ENCODE results near the gene UBXN11. TPM values are rescaled to one million over a fixed set of nuclear protein-coding genes. Genes with fewer than 3 reads are reported as not detected.

The UBXN11 gene
- total RNA-seq, 2 experiments from 2014 or later, result 34.4 to 40.9 TPM

GRCh38 chr1:26283871-26284596 is 22.4 kb downstream of the UBXN11 start:
- ATAC-seq (no peak), DNase-seq (peak; percentile 34)
- POLR2A ChIA-PET, result interaction anchor here (0.8 to 19.5 kb wide), 5 partner anchors 7 to 34 kb away, joined by 3 to 409 read pairs (median 14); partner anchors contain the start of genes CD52 and UBXN11
- Mint-ChIP-seq H3K4me3 (peak overlapping the region; percentile 89), H3K4me1 (ENCODE audit: low read depth) (peaks cover 86% of the 10 kb centered on the region), H3K36me3 (ENCODE audit: low read depth) (peaks cover 60% of the 10 kb centered on the region), H3K27ac (peak overlapping the region; percentile 96), H3K9me3 (ENCODE audit: insufficient read depth) (no peaks in the 10 kb centered on the region), H3K27me3 (ENCODE audit: low read depth) (no peaks in the 10 kb centered on the region)
- CTCF ChIA-PET, result interaction anchor here (0.7 to 8.6 kb wide), 29 partner anchors 9 to 415 kb away, joined by 3 to 591 read pairs (median 11); partner anchors contain the start of genes CD52, CEP85, PAFAH2 and PDIK1L

- Mint-ChIP-seq H3K27ac (peak overlapping the region; percentile 96), H3K9me3 (ENCODE audit: insufficient read depth) (no peaks in the 10 kb centered on the region), H3K4me1 (ENCODE audit: low read depth) (peaks cover 86% of the 10 kb centered on the region), H3K4me3 (peak overlapping the region; percentile 89), H3K36me3 (ENCODE audit: low read depth) (peaks cover 65% of the 10 kb centered on the region), H3K27me3 (ENCODE audit: low read depth) (no peaks in the 10 kb centered on the region)
- ATAC-seq (no peak), DNase-seq (no peak)
- CTCF ChIA-PET, result interaction anchor here (0.9 to 8.6 kb wide), 11 partner anchors 8 to 133 kb away, joined by 3 to 591 read pairs (median 38); partner anchors contain the start of genes CD52, CEP85 and UBXN11
- POLR2A ChIA-PET, result interaction anchor here (2.9 to 19.5 kb wide), 2 partner anchors 24 to 35 kb away, joined by 15 to 409 read pairs; partner anchors contain the start of genes CD52 and UBXN11
Measured at GRCh38 chr1:26283279-26283853, 23.1 kb downstream of the UBXN11 start.

DNA sequence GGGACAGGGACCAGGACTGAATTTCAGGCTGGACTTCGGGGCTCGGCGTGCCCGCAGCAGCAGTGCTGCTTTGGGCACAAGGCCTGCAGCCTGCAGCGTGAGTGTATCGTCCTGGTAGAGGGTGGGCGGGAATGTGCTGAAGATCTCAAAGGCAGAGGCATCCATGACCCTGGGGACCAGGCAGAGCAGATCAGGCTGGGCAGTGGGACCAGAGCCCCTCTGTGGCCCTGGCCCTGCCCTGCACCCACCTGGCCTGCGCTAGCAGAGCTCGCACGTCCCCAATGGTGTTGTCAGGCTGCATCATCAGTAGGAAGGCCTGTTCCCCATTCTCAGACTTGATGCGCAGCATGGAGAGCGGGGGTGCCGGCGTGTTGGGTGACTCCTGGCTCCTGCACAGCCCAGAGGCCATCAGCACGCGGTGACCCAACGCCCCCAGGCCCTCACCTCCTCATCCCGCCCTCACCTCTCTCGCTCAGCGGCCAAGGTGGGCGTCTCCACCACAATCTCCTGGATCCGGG is 24.0 kb downstream of the UBXN11 start:
- ChIA-PET CTCF (interaction anchor here (0.9 to 9.1 kb wide), 5 partner anchors 36 to 92 kb away, joined by 3 to 591 read pairs (median 46); partner anchors contain the start of genes CD52 and CEP85), POLR2A (interaction anchor here (19.5 kb wide), 1 partner anchor 36 kb away, joined by 409 read pairs; the partner anchor contains the start of gene CD52)
- Mint-ChIP-seq H3K9me3 (ENCODE audit: insufficient read depth) (no peaks in the 10 kb centered on the region), H3K4me1 (ENCODE audit: low read depth) (peaks cover 86% of the 10 kb centered on the region), H3K4me3 (peak overlapping the region; percentile 89), H3K36me3 (ENCODE audit: low read depth) (peaks cover 73% of the 10 kb centered on the region), H3K27me3 (ENCODE audit: low read depth) (no peaks in the 10 kb centered on the region), H3K27ac (peak overlapping the region; percentile 96)
- ATAC-seq (no peak), DNase-seq (no peak)

DNA sequence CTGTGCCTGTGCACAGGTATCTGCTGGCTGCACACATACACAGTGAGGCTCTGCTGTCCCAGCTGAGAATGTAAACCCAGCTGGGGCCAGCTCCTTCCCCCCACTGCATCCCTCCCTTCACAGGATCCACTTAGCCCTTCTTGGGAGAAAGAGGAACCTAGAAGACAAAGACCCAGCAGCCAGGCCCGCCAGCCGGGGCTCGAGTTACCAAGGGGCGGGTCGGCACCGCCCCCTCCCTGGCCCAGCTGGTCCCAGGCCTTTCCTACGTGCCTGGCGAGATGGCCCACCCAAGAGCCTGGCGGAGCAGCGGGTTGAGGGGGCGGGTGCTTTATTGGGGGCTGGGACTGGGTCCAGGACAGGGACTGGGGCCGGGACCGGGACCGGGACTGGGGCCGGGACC is 24.5 kb downstream of the UBXN11 start:
- ChIA-PET CTCF (interaction anchor here (1.1 to 9.1 kb wide), 3 partner anchors 26 to 109 kb away, joined by 3 to 206 read pairs (median 8); partner anchors contain the start of gene CD52), POLR2A (interaction anchor here (1.5 to 19.5 kb wide), 2 partner anchors 36 to 76 kb away, joined by 4 to 409 read pairs; partner anchors contain the start of gene CD52)
- Mint-ChIP-seq H3K4me3 (peak overlapping the region; percentile 89), H3K27ac (peak overlapping the region; percentile 96), H3K4me1 (ENCODE audit: low read depth) (peaks cover 86% of the 10 kb centered on the region), H3K9me3 (ENCODE audit: insufficient read depth) (no peaks in the 10 kb centered on the region), H3K36me3 (ENCODE audit: low read depth) (peaks cover 78% of the 10 kb centered on the region), H3K27me3 (ENCODE audit: low read depth) (no peaks in the 10 kb centered on the region)
- ATAC-seq (no peak), DNase-seq (no peak)

DNA sequence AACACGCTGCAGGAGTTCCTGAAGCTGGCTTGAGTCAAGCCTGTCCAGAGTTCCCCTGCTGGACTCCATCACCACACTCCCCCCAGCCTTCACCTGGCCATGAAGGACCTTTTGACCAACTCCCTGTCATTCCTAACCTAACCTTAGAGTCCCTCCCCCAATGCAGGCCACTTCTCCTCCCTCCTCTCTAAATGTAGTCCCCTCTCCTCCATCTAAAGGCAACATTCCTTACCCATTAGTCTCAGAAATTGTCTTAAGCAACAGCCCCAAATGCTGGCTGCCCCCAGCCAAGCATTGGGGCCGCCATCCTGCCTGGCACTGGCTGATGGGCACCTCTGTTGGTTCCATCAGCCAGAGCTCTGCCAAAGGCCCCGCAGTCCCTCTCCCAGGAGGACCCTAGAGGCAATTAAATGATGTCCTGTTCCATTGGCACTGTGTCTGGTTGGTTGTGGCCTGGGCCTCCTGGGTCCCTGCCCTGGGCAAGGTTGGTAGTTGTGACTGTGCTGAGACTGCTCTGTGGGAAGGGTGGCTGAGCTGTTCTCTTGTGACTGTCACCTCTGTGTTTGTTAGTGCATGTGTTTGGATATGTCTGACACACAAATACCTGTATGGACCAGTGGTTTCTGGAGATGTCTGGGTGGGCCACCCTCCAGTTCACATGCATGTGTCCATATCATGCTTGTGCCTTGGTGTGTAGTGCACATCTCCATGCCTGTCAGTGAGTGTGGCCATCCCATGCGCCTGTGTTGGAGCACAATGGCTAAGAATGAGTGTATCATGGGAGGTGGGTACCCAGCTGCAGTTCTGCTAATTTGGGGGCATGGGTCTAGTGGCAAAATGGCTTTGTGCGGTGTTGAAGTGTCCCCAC is 25.1 kb downstream of the UBXN11 start:
- H3K9me3 Mint-ChIP-seq (ENCODE audit: insufficient read depth), result no peaks in the 10 kb centered on the region
- H3K36me3 Mint-ChIP-seq (ENCODE audit: low read depth), result peaks cover 85% of the 10 kb centered on the region
- ChIA-PET CTCF (interaction anchor here (0.8 to 9.1 kb wide), 6 partner anchors 8 to 110 kb away, joined by 3 to 206 read pairs (median 10); partner anchors contain the start of genes CD52 and CEP85), POLR2A (interaction anchor here (1.5 to 19.5 kb wide), 3 partner anchors 8 to 77 kb away, joined by 4 to 409 read pairs (median 21); partner anchors contain the start of gene CD52)
- H3K4me1 Mint-ChIP-seq (ENCODE audit: low read depth), result peaks cover 86% of the 10 kb centered on the region
- ATAC-seq (no peak), DNase-seq (no peak)
- H3K27ac Mint-ChIP-seq, result peak overlapping the region; percentile 96
- H3K4me3 Mint-ChIP-seq, result peak overlapping the region; percentile 89
- H3K27me3 Mint-ChIP-seq (ENCODE audit: low read depth), result no peaks in the 10 kb centered on the region

- POLR2A ChIA-PET, result interaction anchor here (0.6 to 19.5 kb wide), 6 partner anchors 9 to 152 kb away, joined by 3 to 409 read pairs (median 7); partner anchors contain the start of genes CD52, DHDDS and UBXN11
- Mint-ChIP-seq H3K9me3 (ENCODE audit: insufficient read depth) (no peaks in the 10 kb centered on the region), H3K4me3 (peak overlapping the region; percentile 89), H3K4me1 (ENCODE audit: low read depth) (peaks cover 86% of the 10 kb centered on the region), H3K27me3 (ENCODE audit: low read depth) (no peaks in the 10 kb centered on the region), H3K36me3 (ENCODE audit: low read depth) (peaks cover 85% of the 10 kb centered on the region), H3K27ac (peak overlapping the region; percentile 96)
- ATAC-seq, result no peak
- peak; percentile 60 for DNase-seq
- CTCF ChIA-PET, result interaction anchor here (0.8 to 9.1 kb wide), 10 partner anchors 8 to 115 kb away, joined by 3 to 206 read pairs (median 7); partner anchors contain the start of genes CD52, CEP85 and ZNF593
Measured at GRCh38 chr1:26280333-26281042, 25.9 kb downstream of the UBXN11 start.

DNA sequence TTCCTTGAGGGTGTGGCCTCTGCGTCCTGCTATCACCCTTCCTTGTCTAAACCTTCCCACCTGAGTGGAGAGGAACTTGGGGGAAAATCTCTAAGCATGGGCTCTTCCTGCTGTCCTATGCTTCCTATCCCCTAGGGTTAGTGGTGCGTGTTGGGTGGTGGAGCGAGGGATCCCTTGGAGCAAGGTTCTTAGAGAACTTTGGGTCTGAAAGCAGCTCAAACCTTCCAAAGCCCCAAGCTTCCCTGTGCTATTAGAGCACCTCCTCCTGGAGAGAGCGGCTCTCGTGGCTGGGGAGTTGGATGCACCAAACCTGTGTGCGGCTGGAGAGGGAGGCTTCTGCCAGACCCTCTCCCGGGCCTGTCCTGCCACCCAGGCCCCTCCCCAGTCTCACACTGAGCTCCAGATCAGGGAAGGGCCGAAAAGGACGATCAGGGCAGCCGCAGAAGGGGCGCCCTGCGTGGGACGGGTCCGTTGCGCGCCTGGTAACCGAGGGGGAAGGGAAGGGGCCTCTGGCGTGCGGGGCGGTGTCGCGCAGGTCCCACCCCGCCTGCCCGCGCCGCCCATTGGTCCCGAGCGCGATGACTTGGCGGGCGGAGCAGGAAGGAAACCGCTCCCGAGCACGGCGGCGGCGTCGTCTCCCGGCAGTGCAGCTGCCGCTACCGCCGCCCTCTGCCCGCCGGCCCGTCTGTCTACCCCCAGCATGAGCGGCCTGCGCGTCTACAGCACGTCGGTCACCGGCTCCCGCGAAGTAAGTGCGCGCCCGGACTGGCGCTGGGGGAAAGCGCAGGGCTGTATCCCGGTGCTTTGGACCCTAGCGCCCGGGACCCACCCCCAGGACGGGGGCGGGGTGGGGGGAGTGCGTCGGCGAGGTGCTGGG is 26.7 kb downstream of the UBXN11 start, which contains the start of gene SH3BGRL3:
Gene SH3BGRL3, plus strand, starts transcription at position 631 of the 877 bp plus-strand sequence. Its CDS starts 70 bp downstream, at position 701.
- H3K4me1 Mint-ChIP-seq (ENCODE audit: low read depth), result peaks cover 85% of the 10 kb centered on the region
- DNase-seq (peak; percentile 90), ATAC-seq (peak; percentile 64)
- H3K36me3 Mint-ChIP-seq (ENCODE audit: low read depth), result peaks cover 84% of the 10 kb centered on the region
- H3K27me3 Mint-ChIP-seq (ENCODE audit: low read depth), result no peaks in the 10 kb centered on the region
- peak within 1 kb of the TSS; percentile 89 for H3K4me3 Mint-ChIP-seq
- ChIA-PET POLR2A (interaction anchor here (0.6 to 19.5 kb wide), 6 partner anchors 10 to 153 kb away, joined by 3 to 409 read pairs (median 6); partner anchors contain the start of genes CD52, DHDDS and UBXN11), CTCF (interaction anchor here (1.2 to 9.1 kb wide), 11 partner anchors 9 to 135 kb away, joined by 4 to 206 read pairs (median 6); partner anchors contain the start of genes CD52, CEP85 and ZNF593)
- no peaks in the 10 kb centered on the region for H3K9me3 Mint-ChIP-seq (ENCODE audit: insufficient read depth)
- H3K27ac Mint-ChIP-seq, result peak within 1 kb of the TSS; percentile 96

GRCh38 chr1:26278724-26279455 is 27.5 kb downstream of the UBXN11 start:
- Mint-ChIP-seq H3K27me3 (ENCODE audit: low read depth) (no peaks in the 10 kb centered on the region), H3K4me1 (ENCODE audit: low read depth) (peaks cover 84% of the 10 kb centered on the region), H3K9me3 (ENCODE audit: insufficient read depth) (no peaks in the 10 kb centered on the region), H3K4me3 (peak overlapping the region; percentile 89), H3K27ac (peak overlapping the region; percentile 91), H3K36me3 (ENCODE audit: low read depth) (peaks cover 83% of the 10 kb centered on the region)
- CTCF ChIA-PET, result interaction anchor here (1.2 to 9.1 kb wide), 12 partner anchors 10 to 134 kb away, joined by 4 to 206 read pairs (median 6); partner anchors contain the start of genes CD52, CEP85 and ZNF593
- no peak for ATAC-seq
- no peak for DNase-seq
- POLR2A ChIA-PET, result interaction anchor here (0.9 to 19.5 kb wide), 5 partner anchors 11 to 154 kb away, joined by 3 to 409 read pairs (median 10); partner anchors contain the start of genes CD52, DHDDS and UBXN11

- Mint-ChIP-seq H3K36me3 (ENCODE audit: low read depth) (peaks cover 77% of the 10 kb centered on the region), H3K27me3 (ENCODE audit: low read depth) (no peaks in the 10 kb centered on the region), H3K27ac (peak overlapping the region; percentile 91), H3K9me3 (ENCODE audit: insufficient read depth) (no peaks in the 10 kb centered on the region), H3K4me3 (peak overlapping the region; percentile 36), H3K4me1 (ENCODE audit: low read depth) (peaks cover 78% of the 10 kb centered on the region)
- DNase-seq (no peak), ATAC-seq (no peak)
- CTCF ChIA-PET, result interaction anchor here (1.2 to 9.1 kb wide), 9 partner anchors 10 to 139 kb away, joined by 4 to 206 read pairs (median 39); partner anchors contain the start of genes CD52 and CEP85
- POLR2A ChIA-PET, result interaction anchor here (19.5 kb wide), 1 partner anchor 40 kb away, joined by 409 read pairs; the partner anchor contains the start of gene CD52
Measured at GRCh38 chr1:26278303-26278702, 28.1 kb downstream of the UBXN11 start.

Data from activated CD8-positive, alpha-beta T cell treated with anti-CD3 and anti-CD28 coated beads, Interleukin-2, amount 10 ng/mL, durations not matched to agents 7 days and 5 days (primary cell).